Activated T-cell treated with anti-CD3 and anti-CD28 coated beads, Interleukin-2, amount 50 U/mL, for 4 hours (primary cell): ENCODE data around the gene TTC5. TPM values are rescaled to one million over a fixed set of nuclear protein-coding genes. Genes with fewer than 3 reads are reported as not detected.
"Not testable (repeated sequence)": the region's sequence is repeated elsewhere in the genome, so short reads cannot be mapped to it uniquely, and the experiment has no call there.

ENCODE experiments used
- ATAC-seq, 2 donors: fragments of 200-7000 bp; cut with Tn5 transposase; one replicate each; pipeline ENCODE4 v1.10.0; 2021
- DNase-seq: peaks from one replicate; pipeline ENCODE4 v3.0.0-alpha.2; 2020
- H3K27me3 Mint-ChIP-seq: one replicate; pipeline ENCODE4 v1.8.0; 2021; ENCODE audit warnings: low read depth, mixed read lengths
- H3K36me3 Mint-ChIP-seq: one replicate; pipeline ENCODE4 v1.8.0; 2022; ENCODE audit warnings: mixed read lengths; ENCODE audit not compliant: insufficient read depth
- H3K4me1 Mint-ChIP-seq: one replicate; pipeline ENCODE4 v1.8.0; 2021; ENCODE audit warnings: low read depth, mixed read lengths
- H3K4me3 Mint-ChIP-seq: one replicate; pipeline ENCODE4 v1.8.0; 2021; ENCODE audit warnings: mild to moderate bottlenecking, moderate library complexity, mixed read lengths
- H3K9me3 Mint-ChIP-seq: one replicate; pipeline ENCODE4 v1.8.0; 2021; ENCODE audit warnings: mixed read lengths
- total RNA-seq, 3 donors: library from RNA; stranded (reverse); gene quantifications; one replicate each; pipeline ENCODE4 v1.2.1, GENCODE V29; 2021

Gene TTC5
- 10 to 100 TPM; 40.3 to 41.9 (median 41.5) TPM for total RNA-seq

DNA sequence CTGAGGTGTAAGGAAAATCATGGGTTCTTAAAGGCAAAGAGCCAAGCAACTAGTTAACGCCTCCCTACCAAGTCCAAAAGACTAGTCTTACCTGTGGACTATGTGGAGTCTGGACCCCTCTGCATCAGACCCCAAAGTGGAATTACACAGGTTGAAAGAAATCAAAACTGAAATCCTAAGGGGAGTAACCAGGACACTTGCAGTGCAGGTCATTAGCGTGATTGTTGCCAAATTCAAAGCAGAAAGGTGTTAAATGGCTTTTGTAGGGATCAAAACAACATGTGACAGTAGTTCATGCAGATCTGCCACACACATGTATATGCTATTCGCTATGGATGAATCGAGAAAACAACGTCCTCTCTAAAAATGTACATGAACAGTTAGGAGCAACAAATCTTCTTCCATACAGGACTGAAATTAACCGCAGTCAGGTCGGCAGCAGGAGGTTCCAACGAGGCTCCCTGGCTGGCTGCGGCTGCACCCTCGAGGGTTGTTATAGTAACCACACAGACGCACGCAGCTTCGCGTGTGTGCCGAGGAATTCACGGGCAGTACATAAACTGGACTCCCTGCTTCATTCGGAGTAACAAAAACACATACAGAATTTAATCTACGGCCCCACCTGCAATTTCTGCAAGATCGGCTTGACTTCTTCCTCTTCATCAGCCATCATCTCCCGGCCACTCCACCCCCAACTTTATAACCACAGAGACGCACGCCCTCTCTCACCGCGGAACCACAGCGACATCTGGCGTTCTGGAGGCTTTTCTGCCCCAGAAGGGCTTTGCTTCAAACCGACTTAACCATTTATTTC lies at the start of gene TTC5:
TSS of gene TTC5 (minus strand) at position 687 of the 814 bp plus-strand sequence. CDS start at position 673, 14 bp downstream.
- peaks cover 20% of the 10 kb centered on the region for H3K36me3 Mint-ChIP-seq
- ATAC-seq (peak; percentile 99), DNase-seq (peak; percentile 87)
- no peaks in the 10 kb centered on the region for H3K27me3 Mint-ChIP-seq
- peak within 1 kb of the TSS; percentile 90 for H3K4me3 Mint-ChIP-seq
- peaks cover 31% of the 10 kb centered on the region for H3K4me1 Mint-ChIP-seq
- H3K9me3 Mint-ChIP-seq = no peaks in the 10 kb centered on the region

GRCh38 chr14:20350860-20351259 lies 45.1 kb upstream of the TTC5 start:
- Mint-ChIP-seq H3K4me3 (no peak overlapping the region), H3K27me3 (no peaks in the 10 kb centered on the region), H3K36me3 (peaks cover 27% of the 10 kb centered on the region), H3K9me3 (no peaks in the 10 kb centered on the region), H3K4me1 (no peaks in the 10 kb centered on the region)
- DNase-seq (no peak), ATAC-seq (no peak)

GRCh38 chr14:20350282-20350681 lies 44.5 kb upstream of the TTC5 start:
- no peak overlapping the region for H3K4me3 Mint-ChIP-seq
- ATAC-seq (no peak), DNase-seq (no peak)
- peaks cover 2% of the 10 kb centered on the region for H3K4me1 Mint-ChIP-seq
- H3K27me3 Mint-ChIP-seq = no peaks in the 10 kb centered on the region
- no peaks in the 10 kb centered on the region for H3K9me3 Mint-ChIP-seq
- peaks cover 27% of the 10 kb centered on the region for H3K36me3 Mint-ChIP-seq

GRCh38 chr14:20347747-20348146 lies 42.0 kb upstream of the TTC5 start:
- DNase-seq (no peak), ATAC-seq (no peak)
- no peaks in the 10 kb centered on the region for H3K9me3 Mint-ChIP-seq
- no peak overlapping the region for H3K4me3 Mint-ChIP-seq
- no peaks in the 10 kb centered on the region for H3K27me3 Mint-ChIP-seq
- H3K36me3 Mint-ChIP-seq = peaks cover 22% of the 10 kb centered on the region
- H3K4me1 Mint-ChIP-seq = peaks cover 10% of the 10 kb centered on the region

GRCh38 chr14:20346713-20347112 lies 41.0 kb upstream of the TTC5 start:
- Mint-ChIP-seq H3K9me3 (no peaks in the 10 kb centered on the region), H3K27me3 (no peaks in the 10 kb centered on the region), H3K4me3 (no peak overlapping the region), H3K36me3 (peaks cover 18% of the 10 kb centered on the region), H3K4me1 (peaks cover 10% of the 10 kb centered on the region)
- ATAC-seq = no peak
- no peak for DNase-seq

DNA sequence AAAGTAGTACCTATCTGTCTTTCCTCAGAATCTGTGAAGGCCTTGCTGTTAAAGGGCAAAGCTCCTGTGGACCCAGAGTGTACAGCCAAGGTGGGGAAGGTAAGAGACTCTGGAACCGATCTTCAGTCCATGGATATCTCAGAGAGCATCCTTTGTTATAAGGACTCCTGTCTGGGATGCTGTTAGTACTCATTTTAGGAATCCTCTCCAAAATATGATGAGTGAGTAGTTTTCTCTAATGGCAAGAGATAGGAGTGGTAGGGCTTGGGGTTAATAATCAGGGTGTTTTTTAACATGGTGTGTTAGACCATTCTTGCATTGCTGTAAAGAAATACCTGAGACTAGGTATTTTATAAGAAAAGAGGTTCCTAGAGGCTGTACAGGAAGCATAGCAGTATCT lies 39.6 kb upstream of the TTC5 start:
- no peaks in the 10 kb centered on the region for H3K27me3 Mint-ChIP-seq
- no peak overlapping the region for H3K4me3 Mint-ChIP-seq

DNA sequence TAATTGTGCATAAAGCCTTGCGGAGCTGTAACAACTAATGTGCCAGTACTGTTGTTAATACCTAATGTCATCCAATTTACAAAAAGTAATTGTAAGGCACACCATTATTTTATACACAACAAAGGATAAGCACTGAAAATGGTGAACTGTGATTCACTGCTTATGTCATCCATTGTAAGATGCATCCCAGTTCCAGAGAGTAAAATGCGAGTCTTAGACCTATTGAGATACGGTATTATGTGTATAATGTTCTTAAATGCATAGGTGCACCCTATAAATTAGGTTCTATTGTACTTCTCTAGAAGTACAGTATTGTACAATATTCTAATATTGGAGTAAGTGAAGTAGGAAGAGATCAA lies 38.1 kb upstream of the TTC5 start:
- H3K9me3 Mint-ChIP-seq = no peaks in the 10 kb centered on the region
- peak overlapping the region; percentile 92 for H3K4me3 Mint-ChIP-seq
- no peak for DNase-seq
- no peak for ATAC-seq
- H3K36me3 Mint-ChIP-seq = peaks cover 9% of the 10 kb centered on the region
- peaks cover 10% of the 10 kb centered on the region for H3K4me1 Mint-ChIP-seq
- no peaks in the 10 kb centered on the region for H3K27me3 Mint-ChIP-seq

More for the DNA sequence above, 39.6 kb upstream of the TTC5 start:
- Mint-ChIP-seq H3K4me1 (peaks cover 10% of the 10 kb centered on the region), H3K36me3 (peaks cover 14% of the 10 kb centered on the region), H3K9me3 (no peaks in the 10 kb centered on the region)
- ATAC-seq (no peak), DNase-seq (no peak)

DNA sequence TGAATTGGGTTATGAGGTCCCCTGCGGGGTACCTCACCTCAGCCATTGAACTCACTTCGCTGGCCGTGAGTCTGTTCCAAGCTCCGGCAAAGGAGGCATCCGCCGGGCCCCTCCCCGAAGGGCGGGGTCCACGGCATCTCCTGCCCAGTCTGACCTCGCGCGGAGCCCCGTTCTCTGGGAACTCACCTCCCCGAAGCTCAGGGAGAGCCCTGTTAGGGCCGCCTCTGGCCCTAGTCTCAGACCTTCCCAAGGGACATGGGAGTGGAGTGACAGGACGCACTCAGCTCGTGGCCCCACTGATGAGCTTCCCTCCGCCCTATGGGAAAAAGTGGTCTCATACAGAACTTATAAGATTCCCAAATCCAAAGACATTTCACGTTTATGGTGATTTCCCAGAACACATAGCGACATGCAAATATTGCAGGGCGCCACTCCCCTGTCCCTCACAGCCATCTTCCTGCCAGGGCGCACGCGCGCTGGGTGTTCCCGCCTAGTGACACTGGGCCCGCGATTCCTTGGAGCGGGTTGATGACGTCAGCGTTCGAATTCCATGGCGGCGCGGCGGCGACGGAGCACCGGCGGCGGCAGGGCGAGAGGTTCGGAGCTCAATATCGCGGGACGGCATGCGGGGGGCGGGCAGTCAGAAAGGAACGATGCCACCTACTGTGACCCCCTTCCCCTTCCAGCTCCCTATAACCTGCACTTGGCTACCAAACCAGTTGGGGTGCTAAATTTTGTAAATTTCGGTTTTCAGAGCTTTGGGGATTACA lies 37.5 kb upstream of the TTC5 start, which contains the start of gene PARP2:
TSS of gene PARP2 (plus strand) at position 544 of the 770 bp plus-strand sequence. CDS start at position 551, 7 bp downstream.
- Mint-ChIP-seq H3K27me3 (no peaks in the 10 kb centered on the region), H3K36me3 (peaks cover 8% of the 10 kb centered on the region), H3K4me3 (peak within 1 kb of the TSS; percentile 92), H3K4me1 (peaks cover 10% of the 10 kb centered on the region), H3K9me3 (no peaks in the 10 kb centered on the region)
- DNase-seq (peak; percentile 85), ATAC-seq (peak; percentile 92 to 95)

DNA sequence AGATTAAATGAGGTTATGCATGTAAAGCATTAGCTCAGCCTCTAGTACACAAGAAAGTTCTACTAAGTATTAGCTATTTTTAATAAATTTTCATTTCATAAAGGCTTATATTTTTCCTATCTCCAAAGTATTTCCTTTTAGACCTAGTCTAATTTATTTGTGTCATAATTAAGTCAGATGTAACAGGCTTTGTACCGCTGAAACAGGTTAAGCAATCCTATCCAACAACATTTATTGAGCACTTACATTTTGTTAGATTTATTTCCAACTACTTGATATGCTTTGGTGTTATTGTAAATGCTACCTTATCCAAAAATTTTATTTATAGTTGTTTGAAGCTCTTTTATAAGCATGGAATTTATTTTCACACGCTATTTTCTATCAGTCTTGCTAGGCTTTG lies 35.9 kb upstream of the TTC5 start:
- H3K9me3 Mint-ChIP-seq = no peaks in the 10 kb centered on the region
- no peaks in the 10 kb centered on the region for H3K27me3 Mint-ChIP-seq
- no peak for DNase-seq
- H3K4me3 Mint-ChIP-seq = no peak overlapping the region
- H3K36me3 Mint-ChIP-seq = peaks cover 6% of the 10 kb centered on the region
- ATAC-seq = no peak
- peaks cover 10% of the 10 kb centered on the region for H3K4me1 Mint-ChIP-seq

- H3K4me3 Mint-ChIP-seq, H3K36me3 Mint-ChIP-seq, H3K9me3 Mint-ChIP-seq, DNase-seq, ATAC-seq, H3K27me3 Mint-ChIP-seq: not testable (repeated sequence)
- H3K4me1 Mint-ChIP-seq = peaks cover 10% of the 10 kb centered on the region
Measured at GRCh38 chr14:20341032-20341431, 35.3 kb upstream of the TTC5 start.

- Mint-ChIP-seq H3K36me3 (peaks cover 2% of the 10 kb centered on the region), H3K4me3 (peak overlapping the region; percentile 96), H3K9me3 (no peaks in the 10 kb centered on the region), H3K27me3 (no peaks in the 10 kb centered on the region), H3K4me1 (peaks cover 23% of the 10 kb centered on the region)
- DNase-seq = no peak
- no peak for ATAC-seq
Measured at GRCh38 chr14:20334017-20334416, 28.3 kb upstream of the TTC5 start.

- Mint-ChIP-seq H3K27me3 (no peaks in the 10 kb centered on the region), H3K9me3 (no peaks in the 10 kb centered on the region), H3K4me1 (peaks cover 23% of the 10 kb centered on the region), H3K36me3 (peaks cover 2% of the 10 kb centered on the region), H3K4me3 (peak overlapping the region; percentile 96)
- no peak for DNase-seq
- ATAC-seq = no peak
Measured at GRCh38 chr14:20333494-20333841, 27.7 kb upstream of the TTC5 start.

DNA sequence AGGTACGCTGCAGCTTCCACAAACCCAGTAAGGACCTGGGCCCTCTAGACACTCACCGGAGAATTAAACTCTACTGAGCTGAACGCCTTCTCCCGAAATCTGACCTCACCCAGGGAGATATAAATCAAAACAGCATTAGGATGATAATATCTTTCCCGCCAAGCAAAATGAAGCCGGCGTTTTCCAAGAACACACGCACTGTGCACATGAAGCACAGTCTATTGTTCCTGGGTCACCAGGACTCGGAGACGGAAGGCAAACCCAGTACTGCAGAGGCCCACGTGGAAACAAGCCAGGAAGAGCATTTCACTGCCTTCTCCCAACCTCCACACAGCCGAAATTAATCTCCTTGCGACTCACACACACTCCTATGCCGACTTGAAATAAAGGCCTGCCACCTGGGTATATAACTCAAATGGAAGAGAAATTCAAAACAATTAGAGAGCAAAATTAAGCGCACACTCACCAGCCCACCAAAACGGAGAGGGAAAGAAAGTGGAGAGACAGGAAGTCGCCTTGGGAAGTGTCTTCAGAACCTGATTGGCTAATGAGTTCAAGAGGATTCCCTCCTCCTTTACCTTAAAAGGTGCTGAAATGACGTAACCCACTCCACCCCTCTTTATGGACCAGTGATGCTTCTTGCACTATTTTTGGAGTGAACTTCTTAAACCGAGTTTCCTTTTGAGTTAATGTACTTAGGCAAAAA lies 27.2 kb upstream of the TTC5 start, which contains the start of gene CCNB1IP1:
TSS of gene CCNB1IP1 (minus strand) at position 492 of the 706 bp plus-strand sequence. CDS start 16,756 bp downstream, outside the sequence.
- Mint-ChIP-seq H3K4me3 (peak within 1 kb of the TSS; percentile 96), H3K36me3 (peaks cover 2% of the 10 kb centered on the region), H3K4me1 (peaks cover 25% of the 10 kb centered on the region), H3K27me3 (no peaks in the 10 kb centered on the region), H3K9me3 (no peaks in the 10 kb centered on the region)
- DNase-seq (peak; percentile 31), ATAC-seq (peak; percentile 100)

GRCh38 chr14:20332431-20332787 lies 26.7 kb upstream of the TTC5 start:
- DNase-seq = no peak
- H3K4me3 Mint-ChIP-seq = peak overlapping the region; percentile 96
- no peaks in the 10 kb centered on the region for H3K27me3 Mint-ChIP-seq
- peaks cover 2% of the 10 kb centered on the region for H3K36me3 Mint-ChIP-seq
- ATAC-seq = no peak
- no peaks in the 10 kb centered on the region for H3K9me3 Mint-ChIP-seq
- H3K4me1 Mint-ChIP-seq = peaks cover 30% of the 10 kb centered on the region
